HCT116 (cell line): Measurements from ENCODE around the gene CTIF. TPM values are rescaled to one million over a fixed set of nuclear protein-coding genes. Genes with fewer than 3 reads are reported as not detected.

Experiments used
- ATAC-seq: fragments of 200-7000 bp; cut with Tn5 transposase; 2 replicates; pipeline ENCODE4 v1.9.1; 2020; ENCODE audit warnings: mild to moderate bottlenecking, moderate library complexity
- BruUV-seq: library from RNA; stranded (reverse); fragments of 400-500 nt; replicated peaks from 2 replicates; lab custom pipeline; 2021; lab: Mats Ljungman, UMichigan
- CTCF ChIA-PET: fragments of 300-600 bp; sonication (Branson Sonifier 250); formaldehyde crosslinking; loops from one replicate; lab custom pipeline; 2021; ENCODE audit warnings: antibody characterized with exemption; lab: Charles Lee
- POLR2A ChIA-PET: fragments of 300-600, 350-600 bp; sonication (Branson Sonifier 250); formaldehyde crosslinking; loops from one replicate; lab custom pipeline; 2021; ENCODE audit warnings: antibody characterized with exemption; lab: Charles Lee
- RAD21 ChIA-PET, 2 experiments: fragments of 300-600 bp; sonication (Branson Sonifier 250); formaldehyde crosslinking; loops; one replicate each; lab custom pipeline; 2023; ENCODE audit warnings: low total read pairs in 2 of 2; ENCODE audit not compliant: uncharacterized antibody in 2 of 2, unreplicated experiment in 2 of 2, low non-redundant PET in 1 of 2; lab: Charles Lee
- DNase-seq: peaks from one replicate; pipeline ENCODE4 v3.0.0-alpha.2; 2010; ENCODE audit warnings: low read depth, low spot score
- H2AFZ ChIP-seq: fragments of 200-600 bp; shearing (Covaris generic), sonication (generic); 2 replicates; pipeline ENCODE4 v1.6.1; 2017; ENCODE audit warnings: low read depth, mixed run types, mixed read lengths, antibody characterized with exemption, low read length; ENCODE audit not compliant: poor library complexity, severe bottlenecking
- H3K27ac ChIP-seq: 2 replicates; pipeline ENCODE4 v1.5.1; 2012; ENCODE audit warnings: low read depth, low read length
- H3K27me3 ChIP-seq: fragments of 200-600 bp; sonication (generic); 2 replicates; pipeline ENCODE4 v1.6.1; 2016; ENCODE audit warnings: mixed run types, low read length, mixed read lengths; ENCODE audit not compliant: insufficient read depth
- H3K36me3 ChIP-seq, 2 experiments: fragments of 200-500 bp in 1 of 2; fragments of 200-600 bp in 1 of 2; sonication (Bioruptor generic) in 1 of 2; sonication (generic) in 1 of 2; 2 replicates each; pipeline versions ENCODE4 v1.5.1 to v1.6.1; 2014 to 2016; ENCODE audit warnings: low read length in 2 of 2, inconsistent platforms in 1 of 2, mixed read lengths in 1 of 2, mixed run types in 1 of 2; ENCODE audit not compliant: insufficient read depth in 2 of 2, control insufficient read depth in 1 of 2
- H3K4me1 ChIP-seq, 2 experiments: fragments of 200-600 bp in 1 of 2; sonication (generic) in 1 of 2; 2 replicates each; pipeline versions ENCODE4 v1.5.1 to v1.6.1; 2012 to 2017; ENCODE audit warnings: low read length in 2 of 2, inconsistent platforms in 1 of 2, mild to moderate bottlenecking in 1 of 2, mixed read lengths in 1 of 2, mixed run types in 1 of 2, moderate library complexity in 1 of 2; ENCODE audit not compliant: insufficient read depth in 2 of 2, control insufficient read depth in 1 of 2
- H3K4me2 ChIP-seq: fragments of 200-600 bp; sonication (generic); 2 replicates; pipeline ENCODE4 v1.6.1; 2017; ENCODE audit warnings: mixed run types, low read length, mixed read lengths
- H3K4me3 ChIP-seq, 2 experiments: fragments of 200-600 bp in 1 of 2; sonication (generic) in 1 of 2; replicated peaks in 1 of 2; 2 replicates each; pipeline ENCODE4 v1.5.1; 2011 to 2016; ENCODE audit warnings: low read length in 2 of 2, control low read depth in 1 of 2, low read depth in 1 of 2, mild to moderate bottlenecking in 1 of 2, mixed read lengths in 1 of 2, mixed run types in 1 of 2
- H3K79me2 ChIP-seq: fragments of 200-600 bp; sonication (generic); 2 replicates; pipeline ENCODE4 v1.6.1; 2017; ENCODE audit warnings: mild to moderate bottlenecking, mixed run types, low read length, moderate library complexity, mixed read lengths; ENCODE audit not compliant: insufficient read depth
- H3K9ac ChIP-seq: fragments of 200-600 bp; sonication (generic); 2 replicates; pipeline ENCODE4 v1.6.1; 2016; ENCODE audit warnings: low read length, mixed read lengths
- H3K9me2 ChIP-seq: fragments of 200-600 bp; sonication (generic), shearing (Covaris generic); 2 replicates; pipeline ENCODE4 v1.6.1; 2017; ENCODE audit warnings: mixed run types, mild to moderate bottlenecking, moderate library complexity; ENCODE audit not compliant: insufficient read depth
- H3K9me3 ChIP-seq, 2 experiments: fragments of 200-500 bp in 1 of 2; fragments of 200-600 bp in 1 of 2; sonication (Bioruptor generic) in 1 of 2; sonication (generic) in 1 of 2; 2 replicates each; pipeline ENCODE4 v1.6.1; 2014 to 2017; ENCODE audit warnings: low read length in 2 of 2, mixed read lengths in 2 of 2, inconsistent platforms in 1 of 2, low read depth in 1 of 2, mild to moderate bottlenecking in 1 of 2, mixed run types in 1 of 2, moderate library complexity in 1 of 2; ENCODE audit not compliant: control insufficient read depth in 1 of 2, insufficient read depth in 1 of 2
- H4K20me1 ChIP-seq: fragments of 200-600 bp; sonication (generic), shearing (Covaris generic); 2 replicates; pipeline ENCODE4 v1.6.1; 2017; ENCODE audit warnings: mixed run types, mild to moderate bottlenecking, moderate library complexity; ENCODE audit not compliant: insufficient read depth
- CBX3 ChIP-seq: IDR thresholded peaks from 2 replicates; pipeline ENCODE4 v1.6.1; 2012; ENCODE audit warnings: low read depth
- EGR1 ChIP-seq: IDR thresholded peaks from 2 replicates; pipeline ENCODE4 v1.6.1; 2012; ENCODE audit warnings: low read depth
- ELF1 ChIP-seq: IDR thresholded peaks from 2 replicates; pipeline ENCODE4 v1.6.1; 2012; ENCODE audit warnings: low read depth, borderline replicate concordance
- JUND ChIP-seq: IDR thresholded peaks from 2 replicates; pipeline ENCODE4 v1.6.1; 2012
- POLR2A ChIP-seq: IDR thresholded peaks from 2 replicates; pipeline ENCODE4 v1.7.0; 2011; ENCODE audit warnings: borderline replicate concordance; ENCODE audit not compliant: insufficient read depth, insufficient read length; ENCODE audit errors: extremely low read depth
- POLR2AphosphoS5 ChIP-seq: IDR thresholded peaks from 2 replicates; pipeline ENCODE4 v1.6.1; 2011; ENCODE audit warnings: mild to moderate bottlenecking, low read depth, low read length, moderate library complexity
- RAD21 ChIP-seq: IDR thresholded peaks from 2 replicates; pipeline ENCODE4 v1.6.1; 2012; ENCODE audit warnings: low read depth, mild to moderate bottlenecking
- SIN3A ChIP-seq: IDR thresholded peaks from 2 replicates; pipeline ENCODE4 v1.6.1; 2012; ENCODE audit warnings: low read depth
- SP1 ChIP-seq: IDR thresholded peaks from 2 replicates; pipeline ENCODE4 v1.6.1; 2012; ENCODE audit warnings: low read depth
- SRF ChIP-seq: IDR thresholded peaks from 2 replicates; pipeline ENCODE4 v1.6.1; 2012; ENCODE audit warnings: low read depth
- YY1 ChIP-seq: IDR thresholded peaks from 2 replicates; pipeline ENCODE4 v1.6.1; 2011; ENCODE audit warnings: low read length, low read depth, moderate library complexity, mild to moderate bottlenecking; ENCODE audit not compliant: insufficient replicate concordance; ENCODE audit errors: extremely low read depth
- intact Hi-C: fragments of 100-400 bp; cut with micrococcal nuclease; formaldehyde crosslinking; loops from 2 replicates; pipeline ENCODE4 v1.10.0; 2022
- total RNA-seq: library from RNA; stranded (reverse); gene quantifications from one replicate; pipeline ENCODE4 v1.2.1, GENCODE V29; 2021; ENCODE audit not compliant: unreplicated experiment
- TF ChIP-seq, protein P1 (sequence below): IDR thresholded peaks from 2 replicates; pipeline ENCODE4 v1.6.1; 2012; ENCODE audit warnings: low read depth
- TF ChIP-seq, protein P2 (sequence below): IDR thresholded peaks from 2 replicates; pipeline ENCODE4 v1.6.1; 2012
- TF ChIP-seq, protein P3 (sequence below): IDR thresholded peaks from 2 replicates; pipeline ENCODE4 v1.6.1; 2011; ENCODE audit warnings: mild to moderate bottlenecking, low read length, moderate library complexity; ENCODE audit not compliant: insufficient replicate concordance; ENCODE audit errors: extremely low read depth
- TF ChIP-seq, protein P4 (sequence below): IDR thresholded peaks from 2 replicates; pipeline ENCODE4 v1.6.1; 2012

The CTIF gene
- total RNA-seq, 1 experiment from 2014 or later, result 19.7 TPM

DNA sequence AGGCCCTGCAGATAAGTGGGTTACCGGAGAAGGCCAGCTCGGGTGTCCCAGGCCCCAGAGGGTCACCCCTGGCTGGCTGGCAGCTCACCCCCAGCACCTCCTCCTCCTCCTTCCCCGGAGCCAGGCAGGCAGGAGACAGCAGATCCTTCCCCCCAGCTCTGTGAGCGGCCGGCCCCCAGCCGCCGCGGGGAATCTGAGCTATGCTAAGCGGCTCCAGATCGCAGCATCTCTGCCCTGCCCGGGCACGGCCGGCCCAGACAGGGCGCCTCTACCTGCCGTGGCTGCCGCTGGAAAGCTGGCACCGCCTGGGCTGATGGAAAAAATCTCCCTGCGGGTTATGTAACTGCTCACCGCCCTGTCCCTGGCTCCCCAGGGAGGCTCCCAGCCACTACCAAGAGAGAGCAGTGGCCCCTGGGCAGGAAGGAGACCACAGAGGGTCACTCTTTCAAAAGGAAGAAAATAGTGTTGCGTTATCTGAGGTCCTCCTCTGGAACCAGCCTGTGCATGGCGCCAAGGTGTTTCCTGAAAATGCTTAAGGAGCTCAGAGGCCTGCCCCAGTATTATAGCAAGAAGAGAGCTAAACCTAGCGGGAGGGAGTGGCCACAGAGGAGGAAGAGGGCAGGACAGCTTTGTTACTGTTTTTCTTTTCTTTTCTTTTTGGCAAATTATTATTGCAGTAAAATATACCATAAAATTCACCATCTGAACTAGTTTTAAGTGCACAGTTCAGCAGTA is 233.0 kb downstream of the CTIF start:
- H4K20me1 ChIP-seq, result no peaks in the 10 kb centered on the region
- peaks cover 0 to 1% of the 10 kb centered on the region in 2 experiments; a peak in 2 of 4 replicates for H3K4me1 ChIP-seq
- no peak overlapping the region for H3K4me3 ChIP-seq
- intact Hi-C loops, result loop anchor here (10.0 kb wide), 2 partner anchors 173 to 253 kb away; no protein-coding TSS in a partner anchor
- RAD21 ChIA-PET, result no interaction called here
- no peaks in the 10 kb centered on the region for H3K79me2 ChIP-seq
- no peaks in the 10 kb centered on the region for H3K27me3 ChIP-seq
- no TSS peak for BruUV-seq
- no peaks in the 10 kb centered on the region for H3K36me3 ChIP-seq
- CTCF ChIA-PET, result no interaction called here
- no peaks in the 10 kb centered on the region for H3K9me2 ChIP-seq
- no peak overlapping the region for H3K9ac ChIP-seq
- no peaks in the 10 kb centered on the region for H3K9me3 ChIP-seq
- no peak overlapping the region for H3K27ac ChIP-seq
- ATAC-seq (no peak), DNase-seq (no peak)
- H3K4me2 ChIP-seq, result no peak overlapping the region
- POLR2A ChIA-PET, result interaction anchor here (0.6 kb wide), 1 partner anchor 60 kb away, joined by 3 read pairs; no protein-coding TSS in a partner anchor
- no peak overlapping the region for H2AFZ ChIP-seq
- TF ChIP-seq RAD21 (no peak), EGR1 (no peak), POLR2AphosphoS5 (no peak), JUND (no peak), POLR2A (no peak), SP1 (no peak), SIN3A (no peak), SRF (no peak), YY1 (no peak), ELF1 (no peak), CBX3 (no peak)
- TF ChIP-seq, protein P1, sequence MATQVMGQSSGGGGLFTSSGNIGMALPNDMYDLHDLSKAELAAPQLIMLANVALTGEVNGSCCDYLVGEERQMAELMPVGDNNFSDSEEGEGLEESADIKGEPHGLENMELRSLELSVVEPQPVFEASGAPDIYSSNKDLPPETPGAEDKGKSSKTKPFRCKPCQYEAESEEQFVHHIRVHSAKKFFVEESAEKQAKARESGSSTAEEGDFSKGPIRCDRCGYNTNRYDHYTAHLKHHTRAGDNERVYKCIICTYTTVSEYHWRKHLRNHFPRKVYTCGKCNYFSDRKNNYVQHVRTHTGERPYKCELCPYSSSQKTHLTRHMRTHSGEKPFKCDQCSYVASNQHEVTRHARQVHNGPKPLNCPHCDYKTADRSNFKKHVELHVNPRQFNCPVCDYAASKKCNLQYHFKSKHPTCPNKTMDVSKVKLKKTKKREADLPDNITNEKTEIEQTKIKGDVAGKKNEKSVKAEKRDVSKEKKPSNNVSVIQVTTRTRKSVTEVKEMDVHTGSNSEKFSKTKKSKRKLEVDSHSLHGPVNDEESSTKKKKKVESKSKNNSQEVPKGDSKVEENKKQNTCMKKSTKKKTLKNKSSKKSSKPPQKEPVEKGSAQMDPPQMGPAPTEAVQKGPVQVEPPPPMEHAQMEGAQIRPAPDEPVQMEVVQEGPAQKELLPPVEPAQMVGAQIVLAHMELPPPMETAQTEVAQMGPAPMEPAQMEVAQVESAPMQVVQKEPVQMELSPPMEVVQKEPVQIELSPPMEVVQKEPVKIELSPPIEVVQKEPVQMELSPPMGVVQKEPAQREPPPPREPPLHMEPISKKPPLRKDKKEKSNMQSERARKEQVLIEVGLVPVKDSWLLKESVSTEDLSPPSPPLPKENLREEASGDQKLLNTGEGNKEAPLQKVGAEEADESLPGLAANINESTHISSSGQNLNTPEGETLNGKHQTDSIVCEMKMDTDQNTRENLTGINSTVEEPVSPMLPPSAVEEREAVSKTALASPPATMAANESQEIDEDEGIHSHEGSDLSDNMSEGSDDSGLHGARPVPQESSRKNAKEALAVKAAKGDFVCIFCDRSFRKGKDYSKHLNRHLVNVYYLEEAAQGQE, result no peak
- TF ChIP-seq, protein P2, sequence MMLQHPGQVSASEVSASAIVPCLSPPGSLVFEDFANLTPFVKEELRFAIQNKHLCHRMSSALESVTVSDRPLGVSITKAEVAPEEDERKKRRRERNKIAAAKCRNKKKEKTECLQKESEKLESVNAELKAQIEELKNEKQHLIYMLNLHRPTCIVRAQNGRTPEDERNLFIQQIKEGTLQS, result no peak
- TF ChIP-seq, protein P3, sequence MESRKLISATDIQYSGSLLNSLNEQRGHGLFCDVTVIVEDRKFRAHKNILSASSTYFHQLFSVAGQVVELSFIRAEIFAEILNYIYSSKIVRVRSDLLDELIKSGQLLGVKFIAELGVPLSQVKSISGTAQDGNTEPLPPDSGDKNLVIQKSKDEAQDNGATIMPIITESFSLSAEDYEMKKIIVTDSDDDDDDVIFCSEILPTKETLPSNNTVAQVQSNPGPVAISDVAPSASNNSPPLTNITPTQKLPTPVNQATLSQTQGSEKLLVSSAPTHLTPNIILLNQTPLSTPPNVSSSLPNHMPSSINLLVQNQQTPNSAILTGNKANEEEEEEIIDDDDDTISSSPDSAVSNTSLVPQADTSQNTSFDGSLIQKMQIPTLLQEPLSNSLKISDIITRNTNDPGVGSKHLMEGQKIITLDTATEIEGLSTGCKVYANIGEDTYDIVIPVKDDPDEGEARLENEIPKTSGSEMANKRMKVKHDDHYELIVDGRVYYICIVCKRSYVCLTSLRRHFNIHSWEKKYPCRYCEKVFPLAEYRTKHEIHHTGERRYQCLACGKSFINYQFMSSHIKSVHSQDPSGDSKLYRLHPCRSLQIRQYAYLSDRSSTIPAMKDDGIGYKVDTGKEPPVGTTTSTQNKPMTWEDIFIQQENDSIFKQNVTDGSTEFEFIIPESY, result no peak
- TF ChIP-seq, protein P4, sequence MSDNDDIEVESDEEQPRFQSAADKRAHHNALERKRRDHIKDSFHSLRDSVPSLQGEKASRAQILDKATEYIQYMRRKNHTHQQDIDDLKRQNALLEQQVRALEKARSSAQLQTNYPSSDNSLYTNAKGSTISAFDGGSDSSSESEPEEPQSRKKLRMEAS, result no peak
